ENCODE results near the gene ZNF227.
"Not testable (repeated sequence)": the region's sequence is repeated elsewhere in the genome, so short reads cannot be mapped to it uniquely, and the experiment has no call there.

Gene ZNF227

GRCh38 chr19:44212250-44212865 lies at the start of gene ZNF227:
Gene ZNF227, plus strand, starts transcription at chr19:44212532. Its CDS starts 5,261 bp downstream, at chr19:44217793.
- peak; percentile 63 to 72 (median 66) for DNase-seq (ENCODE audit: low read depth in 3 of 3)

GRCh38 chr19:44163789-44164188 lies 48.5 kb upstream of the ZNF227 start:
- no peak for DNase-seq (ENCODE audit: low read depth in 3 of 3)

DNA sequence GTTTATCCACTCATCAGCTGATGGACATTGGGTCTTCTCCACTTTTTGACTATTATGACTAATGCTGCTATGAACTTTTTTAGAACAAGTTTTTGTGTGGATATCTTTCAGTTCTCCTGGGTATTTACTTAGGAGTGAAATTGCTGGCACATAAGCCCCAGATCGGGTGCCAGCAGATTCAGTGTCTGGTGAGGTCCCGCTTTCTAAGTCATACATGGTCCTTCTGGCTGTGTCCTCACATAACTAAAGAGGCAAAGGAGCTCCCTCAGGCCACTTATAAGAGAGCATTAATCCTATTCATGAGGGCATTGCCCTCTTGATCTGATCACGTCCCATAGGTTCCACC lies 48.0 kb upstream of the ZNF227 start:
- no peak for DNase-seq (ENCODE audit: low read depth in 3 of 3)

DNA sequence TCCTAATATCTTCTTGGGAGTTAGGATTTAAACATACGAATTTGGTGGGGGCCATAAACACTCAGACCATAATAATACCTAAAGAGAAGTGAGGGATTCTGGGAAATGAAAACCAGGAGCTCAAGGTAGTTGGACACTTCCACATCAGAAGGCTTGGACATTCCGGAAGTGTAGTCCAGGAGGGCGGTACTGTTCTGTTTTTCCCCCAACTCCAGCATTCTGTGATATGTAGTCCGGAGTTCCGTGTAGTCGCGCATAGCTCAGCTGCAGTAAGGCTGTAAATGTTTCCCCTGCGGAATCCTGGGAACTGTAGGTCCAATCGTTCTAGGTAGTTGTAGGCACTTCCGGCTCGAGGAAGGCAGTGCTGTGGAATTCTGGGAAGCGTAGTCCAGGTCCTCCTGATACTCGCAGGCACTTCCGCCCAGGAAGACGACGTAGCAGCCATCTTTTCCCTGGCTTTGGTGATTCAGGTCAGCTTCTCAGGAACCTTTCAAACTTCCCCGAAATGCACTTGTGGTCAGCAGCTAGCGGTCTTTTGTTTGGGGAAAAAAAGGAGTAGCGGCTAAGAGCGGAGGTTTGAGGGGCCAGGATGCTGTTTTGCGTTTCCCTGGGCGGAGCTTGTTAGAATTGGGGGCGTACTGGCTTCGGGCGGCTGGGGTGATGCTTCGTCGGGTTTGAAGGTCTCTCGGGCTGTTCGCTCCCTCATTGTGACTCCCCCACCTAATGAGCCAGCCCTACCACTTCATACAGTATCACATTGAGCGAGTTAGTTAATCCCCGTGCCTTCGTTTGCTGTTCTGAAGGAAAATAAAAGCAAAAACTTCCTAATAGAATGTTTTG lies 47.4 kb upstream of the ZNF227 start, which contains the start of gene ZNF226:
Gene ZNF226, plus strand, starts transcription at position 428 of the 840 bp plus-strand sequence. CDS start 4,981 bp downstream, outside the sequence.
- DNase-seq (ENCODE audit: low read depth in 3 of 3) = peak; percentile 42 to 68 (median 61)

- not testable (repeated sequence) for DNase-seq (ENCODE audit: low read depth in 3 of 3)
Measured at GRCh38 chr19:44170660-44171059, 41.7 kb upstream of the ZNF227 start.

GRCh38 chr19:44176590-44176989 lies 35.7 kb upstream of the ZNF227 start:
- no peak for DNase-seq (ENCODE audit: low read depth in 3 of 3)

DNA sequence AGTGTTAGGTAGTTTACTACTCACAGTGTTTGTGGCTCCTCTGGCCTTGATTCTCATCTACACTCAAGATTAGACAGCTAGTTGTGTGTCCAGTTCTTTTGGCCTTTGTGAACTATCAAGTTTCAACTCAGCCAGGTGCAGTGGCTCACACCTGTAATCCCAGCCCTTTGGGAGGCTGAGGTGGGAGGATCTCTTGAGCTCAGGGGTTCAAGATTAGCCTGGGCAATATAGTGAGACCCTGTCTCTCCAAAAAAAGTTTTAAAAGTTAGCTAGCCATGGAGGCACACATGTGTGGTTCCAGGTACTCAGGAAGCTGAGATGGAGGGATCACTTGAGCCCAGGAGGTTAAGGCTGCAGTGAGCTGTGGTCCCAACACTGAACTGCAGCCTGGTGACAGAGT lies 31.4 kb upstream of the ZNF227 start:
- DNase-seq (ENCODE audit: low read depth in 3 of 3) = no peak

GRCh38 chr19:44182145-44182544 lies 30.2 kb upstream of the ZNF227 start:
- DNase-seq (ENCODE audit: low read depth in 3 of 3) = no peak

DNA sequence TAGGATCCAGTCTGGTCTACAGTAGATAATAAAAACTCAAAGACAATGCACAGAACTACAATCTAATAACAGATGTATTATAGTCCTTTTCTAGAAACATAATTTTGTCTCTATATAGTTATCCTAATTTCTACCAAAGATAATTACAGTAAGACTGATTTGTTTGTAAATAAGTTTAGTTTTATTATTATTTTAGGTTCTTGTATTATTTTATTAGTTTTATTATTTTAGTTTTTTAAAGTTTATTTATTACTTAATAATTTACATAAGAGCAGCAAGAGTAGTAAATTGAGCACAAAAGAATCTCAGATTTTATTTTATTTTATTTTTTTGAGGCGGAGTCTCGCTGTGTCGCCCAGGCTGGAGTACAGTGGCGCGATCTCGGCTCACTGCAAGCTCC lies 22.3 kb upstream of the ZNF227 start:
- no peak for DNase-seq (ENCODE audit: low read depth in 3 of 3)

DNA sequence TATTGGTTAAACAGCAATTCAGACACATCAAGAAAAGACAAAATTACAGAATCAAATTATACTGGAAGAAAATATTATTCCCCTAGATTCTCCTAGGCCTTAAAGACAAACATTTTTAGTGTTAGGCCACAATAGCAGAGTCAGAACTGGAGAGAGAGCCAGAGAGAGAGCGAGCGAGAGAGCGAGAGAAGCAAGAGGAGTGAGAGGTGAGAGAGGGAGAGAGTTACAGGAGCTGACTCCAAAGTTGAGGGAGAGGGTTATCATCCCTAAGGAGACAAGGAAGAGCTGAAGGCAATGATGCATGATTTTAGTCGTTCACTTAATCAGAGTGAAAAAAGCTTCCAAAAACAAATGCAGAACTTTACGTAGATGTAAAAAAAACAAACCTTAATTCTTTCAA lies 20.2 kb upstream of the ZNF227 start:
- DNase-seq (ENCODE audit: low read depth in 3 of 3) = no peak

DNA sequence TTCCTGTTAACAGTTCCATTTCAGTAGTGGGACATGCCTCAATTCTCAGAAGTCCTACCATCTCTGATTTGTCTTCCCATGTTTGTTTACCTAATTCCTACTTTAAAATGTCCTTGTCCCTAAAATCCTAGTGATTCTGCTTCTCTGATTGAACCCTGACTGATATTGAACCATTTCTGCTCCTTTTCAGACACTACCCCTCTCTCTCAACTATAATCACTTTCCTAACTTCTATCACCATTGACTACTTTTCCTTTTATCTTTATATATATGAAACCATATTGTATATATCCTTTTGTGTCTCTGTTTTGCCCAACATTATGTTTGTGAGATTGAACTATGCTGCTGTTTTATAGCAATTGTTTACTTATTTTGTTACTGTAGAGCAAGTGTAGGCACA lies 15.6 kb upstream of the ZNF227 start:
- no peak for DNase-seq (ENCODE audit: low read depth in 3 of 3)

DNA sequence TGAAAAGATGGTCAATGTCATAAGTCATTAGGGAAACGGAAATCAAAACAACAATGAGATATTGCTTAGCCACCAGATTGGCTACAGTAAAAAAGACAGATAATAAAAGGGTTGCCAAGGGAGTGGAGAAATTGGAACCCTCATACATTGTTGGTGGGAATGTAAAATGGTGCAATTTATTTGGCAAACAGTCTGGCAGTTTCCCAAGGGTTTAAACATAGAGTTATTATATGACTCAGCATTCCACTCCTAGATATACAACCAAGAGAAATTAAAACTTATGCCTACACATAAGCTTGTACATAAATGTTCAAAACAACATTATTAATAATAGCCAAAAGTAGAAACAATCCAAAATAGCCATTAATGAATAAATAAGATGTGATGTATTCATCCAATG lies 9.9 kb upstream of the ZNF227 start:
- no peak for DNase-seq (ENCODE audit: low read depth in 3 of 3)

DNA sequence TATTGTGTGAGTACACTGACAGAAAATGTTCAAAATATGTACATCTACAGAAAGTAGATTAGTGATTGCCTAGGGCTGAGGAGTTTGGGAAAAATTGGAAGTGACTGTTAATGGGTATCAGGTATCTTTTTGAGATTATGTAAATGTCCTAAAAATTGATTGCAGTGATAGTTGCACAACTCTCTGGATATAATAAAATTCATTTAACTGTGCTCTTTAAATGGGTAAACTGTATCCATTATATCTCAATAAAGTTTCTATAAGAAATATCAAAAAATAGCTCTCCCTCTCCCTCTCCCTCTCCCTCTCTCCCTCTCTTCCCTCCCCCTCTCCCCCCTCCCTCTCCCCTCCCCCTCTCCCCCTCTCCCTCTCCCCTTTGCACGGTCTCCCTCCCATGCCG lies 9.4 kb upstream of the ZNF227 start:
- no peak for DNase-seq (ENCODE audit: low read depth in 3 of 3)

DNA sequence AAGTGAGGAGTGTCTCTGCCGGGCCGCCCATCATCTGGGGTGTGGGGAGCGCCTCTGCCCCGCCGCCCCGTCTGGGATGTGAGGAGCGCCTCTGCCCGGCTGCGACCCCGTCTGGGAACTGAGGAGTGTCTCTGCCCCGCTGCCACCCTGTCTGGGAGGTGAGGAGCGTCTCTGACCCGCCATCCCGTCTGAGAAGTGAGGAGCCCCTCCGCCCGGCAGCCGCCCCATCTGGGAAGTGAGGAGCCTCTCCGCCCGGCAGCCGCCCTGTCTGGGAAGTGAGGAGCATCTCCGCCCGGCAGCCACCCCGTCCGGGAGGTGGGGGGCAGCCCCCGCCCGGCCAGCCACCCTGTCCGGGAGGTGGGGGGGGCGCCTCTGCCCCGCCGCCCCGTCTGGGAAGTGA lies 8.5 kb upstream of the ZNF227 start:
- DNase-seq (ENCODE audit: low read depth in 3 of 3) = not testable (repeated sequence)

DNA sequence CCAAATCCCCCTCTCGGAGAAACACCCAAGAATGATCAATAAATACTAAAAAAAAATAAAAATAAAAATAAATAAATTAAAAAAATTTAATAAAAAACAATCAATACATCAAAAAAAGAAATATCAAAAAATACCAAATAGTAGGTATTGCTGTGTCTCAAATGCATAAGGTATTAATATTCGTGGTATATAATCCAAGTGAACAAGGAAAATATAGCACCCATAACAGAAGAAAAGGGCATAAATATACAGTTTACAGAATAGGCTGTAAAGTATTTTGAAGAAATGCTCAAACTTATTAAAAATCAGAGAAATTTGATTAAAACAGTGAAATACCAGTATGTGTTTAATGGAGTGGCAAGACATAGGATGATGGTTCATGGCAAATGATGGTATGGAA lies 7.6 kb upstream of the ZNF227 start:
- no peak for DNase-seq (ENCODE audit: low read depth in 3 of 3)

DNA sequence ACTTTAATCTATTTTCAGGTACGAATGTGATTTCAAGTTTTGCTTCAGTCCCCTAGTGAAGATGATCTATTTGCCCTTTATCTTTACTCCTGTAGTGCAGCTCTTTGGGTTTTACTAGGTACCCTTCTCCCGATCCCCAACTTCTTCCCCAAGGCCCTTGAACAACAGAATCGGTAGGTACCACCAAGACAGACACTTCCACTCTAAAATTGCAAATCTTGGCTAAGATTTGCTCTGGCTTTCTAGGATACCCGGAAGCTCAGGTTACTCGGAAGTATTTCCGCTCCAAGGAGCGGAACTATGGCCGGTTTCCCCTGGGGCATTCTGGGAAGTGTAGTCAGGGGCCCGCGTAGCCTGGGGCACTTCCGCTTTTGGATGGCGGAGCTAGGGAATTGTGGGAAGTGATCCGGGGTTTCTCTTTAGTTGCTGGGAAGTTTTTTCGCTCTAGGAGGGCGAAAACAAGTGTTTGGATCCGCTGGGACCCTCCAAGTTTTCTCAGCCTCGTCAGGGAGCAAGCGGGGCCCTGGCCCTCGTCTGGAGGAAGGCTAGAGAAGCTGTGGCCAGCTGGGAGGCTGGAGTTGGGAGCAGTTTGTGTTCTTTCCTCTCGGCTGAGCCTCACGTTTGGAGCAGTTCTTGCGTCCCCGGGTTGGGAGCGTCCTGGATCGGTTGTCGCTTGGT lies 5.1 kb upstream of the ZNF227 start:
- peak; percentile 44 to 66 (median 60) for DNase-seq (ENCODE audit: low read depth in 3 of 3)

DNA sequence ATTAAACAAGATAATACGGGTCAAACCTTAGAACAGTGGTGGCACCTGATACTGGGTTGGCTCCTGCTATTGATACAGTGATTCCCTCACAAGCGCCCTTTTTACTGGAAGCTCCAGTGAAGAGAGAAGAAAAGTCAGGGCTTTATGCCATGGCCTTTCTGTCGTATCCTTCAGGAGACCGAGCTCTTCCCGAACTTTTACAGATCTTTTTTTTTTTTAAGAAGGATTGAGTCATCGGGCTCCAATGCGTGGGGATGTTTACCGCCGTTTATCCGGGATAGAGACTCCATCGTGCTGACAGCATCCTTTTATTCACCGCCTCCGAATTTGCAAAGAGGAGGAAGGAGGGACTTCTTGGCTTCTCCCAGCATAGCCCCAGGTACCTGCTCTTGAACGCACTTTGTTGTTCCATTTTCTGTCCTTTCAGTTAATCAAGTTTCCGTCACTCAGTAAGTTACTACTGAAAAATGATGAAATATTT lies 574 bp downstream of the ZNF227 start:
- no peak for DNase-seq (ENCODE audit: low read depth in 3 of 3)

GRCh38 chr19:44219926-44220325 lies 7.6 kb downstream of the ZNF227 start:
- not testable (repeated sequence) for DNase-seq (ENCODE audit: low read depth in 3 of 3)

DNA sequence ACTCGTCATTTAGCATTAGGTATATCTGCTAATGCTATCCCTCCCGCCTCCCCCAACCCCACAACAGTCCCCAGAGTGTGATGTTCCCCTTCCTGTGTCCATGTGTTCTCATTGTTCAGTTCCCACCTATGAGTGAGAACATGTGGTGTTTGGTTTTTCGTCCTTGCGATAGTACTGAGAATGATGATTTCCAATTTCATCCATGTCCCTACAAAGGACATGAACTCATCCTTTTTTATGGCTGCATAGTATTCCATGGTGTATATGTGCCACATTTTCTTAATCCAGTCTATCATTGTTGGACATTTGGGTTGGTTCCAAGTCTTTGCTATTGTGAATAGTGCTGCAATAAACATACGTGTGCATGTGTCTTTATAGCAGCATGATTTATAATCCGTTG lies 8.4 kb downstream of the ZNF227 start:
- DNase-seq (ENCODE audit: low read depth in 3 of 3) = not testable (repeated sequence)

DNA sequence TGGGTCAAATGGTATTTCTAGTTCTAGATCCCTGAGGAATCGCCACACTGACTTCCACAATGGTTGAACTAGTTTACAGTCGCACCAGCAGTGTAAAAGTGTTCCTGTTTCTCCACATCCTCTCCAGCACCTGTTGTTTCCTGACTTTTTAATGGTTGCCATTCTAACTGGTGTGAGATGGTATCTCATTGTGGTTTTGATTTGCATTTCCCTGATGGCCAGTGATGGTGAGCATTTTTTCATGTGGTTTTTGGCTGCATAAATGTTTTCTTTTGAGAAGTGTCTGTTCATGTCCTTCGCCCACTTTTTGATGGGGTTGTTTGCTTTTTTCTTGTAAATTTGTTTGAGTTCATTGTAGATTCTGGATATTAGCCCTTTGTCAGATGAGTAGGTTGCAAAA lies 9.0 kb downstream of the ZNF227 start:
- DNase-seq (ENCODE audit: low read depth in 3 of 3) = not testable (repeated sequence)

- no peak for DNase-seq (ENCODE audit: low read depth in 3 of 3)
Measured at GRCh38 chr19:44228318-44228717, 16.0 kb downstream of the ZNF227 start.

DNA sequence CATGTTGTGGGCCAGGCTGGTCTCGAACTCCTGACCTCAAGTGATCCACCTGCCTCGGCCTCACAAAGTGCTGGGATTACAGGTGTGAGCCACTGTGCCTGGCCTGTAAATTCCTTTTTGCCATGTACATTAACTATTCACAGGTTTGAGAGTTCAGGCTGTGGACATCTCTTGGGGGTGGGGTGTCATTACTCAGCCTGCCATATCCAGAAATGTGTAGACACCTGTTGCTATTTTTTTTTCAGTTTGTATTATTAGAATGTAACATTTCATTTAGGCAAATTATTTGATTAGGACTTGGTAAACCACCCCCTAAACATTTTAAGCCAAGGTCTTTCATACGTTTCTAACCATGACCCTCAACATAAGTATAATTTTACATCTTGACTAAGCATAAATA lies 20.5 kb downstream of the ZNF227 start:
- DNase-seq (ENCODE audit: low read depth in 3 of 3) = no peak

GRCh38 chr19:44236384-44236783 lies 24.1 kb downstream of the ZNF227 start:
- DNase-seq (ENCODE audit: low read depth in 3 of 3) = no peak

Measured in stimulated activated CD4-positive, alpha-beta T cell treated with anti-CD3 and anti-CD28 coated beads, TNF-alpha, amount 100 ng/mL, for 4 hours (primary cell).